HL-60 (cell line): Measurements from ENCODE around the gene SEC14L5.
A peak's percentile ranks its signal among the peaks of the same experiment; 100 is the strongest.

Experiments
- DNase-seq, 2 experiments: peaks; one replicate each; pipeline ENCODE4 v3.0.0-alpha.2; 2010 to 2020; ENCODE audit warnings: low read depth in 1 of 2, low spot score in 1 of 2
- H3K27ac ChIP-seq: fragments of 250-450 bp; sonication (Bioruptor Pico); replicated peaks from 2 replicates; pipeline ENCODE4 v1.5.1; 2020; ENCODE audit warnings: mild to moderate bottlenecking, moderate library complexity
- H3K27me3 ChIP-seq: fragments of 250-450 bp; sonication (Bioruptor Pico); 2 replicates; pipeline ENCODE4 v1.5.1; 2021; ENCODE audit warnings: mild to moderate bottlenecking, moderate library complexity; ENCODE audit not compliant: insufficient read depth, poor library complexity, severe bottlenecking
- H3K4me3 ChIP-seq: replicated peaks from 2 replicates; pipeline ENCODE4 v1.5.1; 2011; ENCODE audit warnings: mild to moderate bottlenecking, control low read depth, low read length; ENCODE audit not compliant: insufficient read depth
- CTCF ChIP-seq: IDR thresholded peaks from one replicate; pipeline ENCODE4 v1.5.1; 2011; ENCODE audit warnings: low read length, control low read depth, inconsistent platforms; ENCODE audit not compliant: insufficient read depth
- GABPA ChIP-seq: IDR thresholded peaks from 2 replicates; pipeline ENCODE4 v1.6.1; 2012; ENCODE audit warnings: low read depth
- POLR2AphosphoS5 ChIP-seq: IDR thresholded peaks from 2 replicates; pipeline ENCODE4 v1.6.1; 2012; ENCODE audit warnings: low read depth
- REST ChIP-seq: IDR thresholded peaks from 2 replicates; pipeline ENCODE4 v1.6.1; 2012; ENCODE audit warnings: low read depth; ENCODE audit not compliant: insufficient replicate concordance
- SPI1 ChIP-seq: IDR thresholded peaks from 2 replicates; pipeline ENCODE4 v1.6.1; 2012; ENCODE audit warnings: low read depth, mild to moderate bottlenecking, borderline replicate concordance

SEC14L5 gene

GRCh38 chr16:5054876-5055865 lies 97.0 kb downstream of the SEC14L5 start:
- Histone ChIP-seq H3K4me3 (no peak overlapping the region), H3K27me3 (no peaks in the 10 kb centered on the region), H3K27ac (no peak overlapping the region)
- TF ChIP-seq SPI1 (no peak), GABPA (no peak), REST (no peak), CTCF (no peak), POLR2AphosphoS5 (no peak)
- DNase-seq: no peak

- DNase-seq: peak in 1 of 2 experiments; percentile 53
- Histone ChIP-seq H3K27ac (no peak overlapping the region), H3K4me3 (no peak overlapping the region), H3K27me3 (no peaks in the 10 kb centered on the region)
- TF ChIP-seq CTCF: peak; percentile 68
- TF ChIP-seq SPI1: no peak
Observed at GRCh38 chr16:5056352-5056751, 98.2 kb downstream of the SEC14L5 start.

GRCh38 chr16:5058476-5058875 lies 100.3 kb downstream of the SEC14L5 start:
- Histone ChIP-seq H3K27ac (no peak overlapping the region), H3K27me3 (no peaks in the 10 kb centered on the region), H3K4me3 (no peak overlapping the region)
- DNase-seq: no peak
- TF ChIP-seq SPI1: no peak
- TF ChIP-seq POLR2AphosphoS5: no peak
- TF ChIP-seq GABPA: no peak
- no peak for TF ChIP-seq REST
- TF ChIP-seq CTCF: no peak
